Globus pallidus (tissue), 1 donor: ENCODE data around the gene CMSS1.
"Not testable (repeated sequence)": the region's sequence is repeated elsewhere in the genome, so short reads cannot be mapped to it uniquely, and the experiment has no call there.

Source experiments
- DNase-seq: peaks from one replicate; pipeline ENCODE4 v3.0.0-alpha.2; 2015; ENCODE audit warnings: low spot score

CMSS1 gene

DNA sequence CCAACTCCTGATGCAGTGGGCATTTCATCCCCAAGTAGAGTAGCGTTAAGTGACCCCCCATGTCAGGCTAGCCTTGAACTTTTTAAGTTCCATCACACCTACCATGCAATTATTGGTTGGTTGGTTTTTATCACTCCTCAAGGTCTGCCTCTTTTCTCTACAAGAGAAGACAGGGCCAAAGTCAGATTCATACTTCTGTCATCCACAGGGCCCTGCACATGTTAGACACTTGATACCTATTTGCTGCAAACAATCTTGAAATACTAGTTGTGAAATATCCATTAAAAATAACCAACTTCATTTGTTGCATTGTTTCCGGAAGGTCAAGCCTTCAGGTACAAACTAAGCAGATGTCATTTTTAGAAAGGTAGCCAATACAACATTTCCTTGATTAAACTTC lies 1.2 kb downstream of the CMSS1 start:
- DNase-seq = no peak

DNA sequence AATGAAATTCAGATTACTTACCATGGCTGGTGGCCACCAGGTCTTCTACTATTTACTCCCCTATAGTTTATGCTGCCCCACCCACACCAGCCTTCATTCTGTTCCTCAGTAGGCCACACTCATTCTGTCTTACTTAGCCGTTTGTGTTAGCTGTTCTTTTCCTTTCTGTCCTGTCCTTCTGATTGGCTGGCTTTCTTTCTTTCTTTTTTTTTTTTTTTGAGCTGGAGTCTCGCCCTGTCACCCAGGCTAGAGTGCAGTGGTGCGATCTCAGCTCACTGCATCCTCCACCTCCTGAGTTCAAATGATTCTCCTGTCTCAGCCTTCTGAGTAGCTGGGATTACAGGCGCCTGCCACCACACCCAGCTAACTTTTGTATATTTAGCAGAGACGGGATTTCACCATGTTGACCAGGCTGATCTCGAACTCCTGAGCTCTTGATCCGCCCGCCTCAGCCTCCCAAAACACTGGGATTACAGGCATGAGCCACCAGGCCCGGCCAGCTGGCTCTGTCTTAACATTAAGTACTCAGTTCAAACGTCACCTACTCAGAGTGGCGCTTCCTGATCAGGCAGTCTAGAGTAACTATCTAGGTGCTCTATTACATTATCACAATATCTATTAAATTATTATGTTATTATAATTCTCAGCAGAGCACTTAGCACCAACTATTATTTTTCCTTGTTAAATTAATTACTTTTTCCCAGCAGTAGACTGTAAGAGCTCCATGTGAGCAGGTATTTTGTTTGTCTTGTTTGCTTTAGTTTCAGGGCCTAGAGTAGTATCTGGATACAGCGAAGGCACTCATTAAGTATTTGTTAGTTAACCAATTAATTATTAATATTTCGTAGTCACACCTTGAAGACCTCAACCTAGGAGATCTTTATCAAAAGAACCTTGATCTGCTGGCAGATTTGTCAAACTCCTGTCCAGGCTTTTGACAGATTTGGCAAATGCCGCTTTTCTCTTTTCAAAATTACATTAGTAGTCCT lies 6.4 kb downstream of the CMSS1 start:
- no peak for DNase-seq

DNA sequence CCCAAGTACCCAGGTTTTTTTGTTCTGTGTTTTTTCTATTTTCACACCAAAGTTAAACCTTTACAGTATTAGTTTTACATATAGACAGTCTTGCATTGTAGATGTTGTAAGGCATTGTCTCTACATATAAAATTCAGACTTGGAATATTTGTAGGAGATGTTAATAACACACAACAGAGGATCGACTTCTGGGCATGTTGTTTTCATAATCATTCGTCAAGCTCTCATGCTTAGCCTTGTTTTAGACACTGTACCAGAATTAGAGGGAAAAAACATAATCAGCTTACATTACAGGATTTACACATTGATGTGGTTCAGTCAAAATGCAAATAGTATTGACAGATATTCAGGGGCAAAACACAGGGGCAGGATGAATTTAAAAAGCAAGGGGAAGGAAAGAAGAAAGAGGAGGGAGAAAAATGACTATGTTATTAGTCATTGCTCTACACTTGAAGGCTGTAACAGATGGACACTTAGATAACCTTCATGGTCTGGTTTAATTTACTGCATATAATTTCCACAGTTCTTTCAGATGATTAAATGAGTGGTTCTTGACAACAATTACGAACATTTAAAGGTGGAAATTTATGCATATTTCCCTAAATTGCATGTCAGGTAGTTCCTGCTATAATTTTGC lies 7.5 kb downstream of the CMSS1 start:
- no peak for DNase-seq

DNA sequence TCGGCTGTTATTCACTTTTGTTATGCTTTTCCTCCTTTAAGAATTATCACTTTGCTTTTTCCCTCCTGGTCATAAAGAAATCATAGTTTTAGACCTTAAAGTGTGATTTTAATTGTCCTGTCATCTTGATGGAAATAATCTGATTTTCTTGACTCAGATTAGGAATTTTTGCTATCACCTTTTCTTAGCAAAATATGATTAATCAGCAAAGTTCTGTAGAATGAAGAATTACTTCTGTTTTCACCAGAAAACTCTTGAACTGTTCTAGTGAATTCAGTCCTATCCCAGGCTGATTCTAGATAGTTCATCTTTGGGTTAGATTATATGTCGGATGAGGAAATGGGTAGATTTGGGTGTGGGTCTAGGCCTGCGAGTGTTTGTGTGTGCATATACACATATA lies 12.2 kb downstream of the CMSS1 start:
- DNase-seq = no peak

DNA sequence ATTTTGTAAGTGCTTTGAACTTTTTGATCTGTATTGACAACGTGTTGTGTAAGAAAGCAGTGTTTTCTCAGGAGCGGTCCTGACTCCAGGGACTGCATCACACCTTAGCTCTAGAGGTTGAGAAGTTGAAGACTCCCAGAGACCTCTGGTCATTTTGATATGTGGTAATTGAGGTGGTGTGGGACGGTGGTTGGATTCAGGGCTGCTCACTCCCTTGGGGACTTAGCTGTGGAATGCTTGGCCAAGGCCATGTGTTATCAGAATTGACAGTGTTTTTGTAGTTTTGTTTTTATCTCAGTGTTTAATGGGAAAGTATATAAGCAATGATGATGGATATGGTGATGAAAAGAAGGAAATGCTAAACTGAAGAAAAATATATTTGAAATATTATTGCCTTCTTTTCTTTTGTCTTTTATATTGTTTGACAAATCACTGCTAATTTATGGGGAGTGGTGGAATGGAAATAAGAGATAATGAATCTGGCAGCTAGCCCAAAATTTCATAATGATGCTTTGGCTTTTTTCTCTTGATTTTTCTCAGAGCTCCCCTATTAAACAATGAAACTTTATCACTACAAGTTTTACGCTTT lies 16.0 kb downstream of the CMSS1 start:
- DNase-seq = no peak

DNA sequence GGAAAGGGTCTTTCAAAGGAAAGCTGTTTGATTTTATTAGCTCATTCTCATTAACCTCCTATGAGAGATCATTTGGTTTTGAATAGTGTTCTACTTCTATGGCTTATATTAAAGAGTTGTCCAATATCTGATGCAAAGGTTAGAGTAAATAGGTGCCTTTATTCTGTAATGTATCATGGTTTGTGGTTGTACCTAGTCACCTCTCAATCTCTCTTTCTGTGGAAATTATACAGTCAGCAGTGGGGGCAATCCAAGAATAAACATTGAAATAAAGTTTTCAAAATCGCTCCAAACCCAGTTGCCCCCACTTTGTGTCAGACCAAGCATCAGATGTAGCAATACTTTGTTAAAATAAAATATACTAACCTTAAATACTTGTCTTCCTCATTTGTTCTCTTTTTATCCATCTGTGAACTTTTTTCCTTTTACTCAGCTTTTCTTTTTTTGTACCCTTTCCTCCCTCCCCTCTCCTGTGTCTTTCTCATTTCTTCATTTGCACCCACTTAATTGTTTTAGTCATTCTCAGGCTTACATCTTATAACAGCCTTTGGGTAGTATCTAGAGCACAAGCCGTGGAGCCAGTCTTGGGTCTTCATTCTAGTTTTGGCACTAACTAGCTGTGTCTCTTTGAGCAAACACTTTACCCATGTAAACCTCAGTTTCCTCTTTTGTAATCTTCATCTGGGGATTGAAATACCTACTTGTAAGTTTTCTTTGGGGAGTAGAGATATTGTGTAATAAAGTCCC lies 16.7 kb downstream of the CMSS1 start:
- DNase-seq = no peak

DNA sequence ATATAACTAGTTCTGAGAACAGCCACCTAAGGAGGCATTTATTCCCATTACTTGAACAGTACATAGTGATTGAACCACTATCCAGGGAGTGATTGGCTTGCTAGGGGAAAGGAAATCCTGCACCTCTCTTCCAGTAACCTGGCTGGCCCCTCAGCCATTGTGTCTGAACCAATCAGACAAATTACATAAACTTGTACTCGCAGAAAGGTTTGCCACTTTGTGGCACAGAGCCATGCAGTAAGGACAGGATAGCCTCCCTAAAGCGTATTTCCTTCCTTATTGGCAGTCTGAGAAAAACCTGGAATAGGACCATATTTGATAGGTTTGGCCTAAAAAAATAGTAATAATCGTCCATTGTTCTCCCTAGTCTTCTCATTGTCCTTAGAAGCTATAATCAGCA lies 19.0 kb downstream of the CMSS1 start:
- no peak for DNase-seq

DNA sequence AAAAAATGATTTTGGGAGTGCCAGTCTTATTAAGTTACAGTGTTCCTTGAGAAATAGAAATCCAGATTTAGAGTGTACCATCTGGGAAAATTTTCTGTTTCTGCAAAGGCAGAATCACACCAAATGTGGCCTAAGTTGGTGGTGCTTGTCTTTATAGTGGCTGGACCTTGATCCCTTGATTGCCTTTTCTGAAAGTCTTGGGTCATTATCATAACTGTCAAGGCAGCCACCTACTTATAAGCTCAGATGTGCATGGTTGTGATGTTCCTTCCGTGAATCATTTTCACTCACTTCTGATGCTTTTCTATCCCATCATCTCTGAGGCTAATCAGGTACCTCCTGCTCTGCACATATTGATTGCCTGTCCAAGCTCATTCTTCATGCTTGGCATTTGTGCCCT lies 20.1 kb downstream of the CMSS1 start:
- no peak for DNase-seq

DNA sequence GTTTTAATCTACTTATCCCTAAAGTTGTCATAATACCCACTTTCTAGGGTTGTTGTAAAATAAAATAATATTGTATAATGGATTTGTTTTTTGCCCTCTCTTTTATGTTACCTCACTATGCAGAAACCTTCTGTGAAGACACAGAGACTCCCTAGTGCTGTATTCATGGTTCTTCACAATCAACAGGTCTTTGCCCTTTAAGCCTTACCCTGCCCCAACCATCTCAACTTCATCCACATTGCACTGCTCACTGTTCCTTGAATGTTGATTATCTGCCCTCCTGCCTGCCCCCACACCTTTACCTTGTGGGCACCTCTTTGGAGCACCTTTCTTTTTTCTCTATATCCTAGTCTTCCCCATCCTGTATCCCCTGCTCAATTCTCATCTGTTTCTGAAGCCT lies 21.1 kb downstream of the CMSS1 start:
- DNase-seq = no peak

DNA sequence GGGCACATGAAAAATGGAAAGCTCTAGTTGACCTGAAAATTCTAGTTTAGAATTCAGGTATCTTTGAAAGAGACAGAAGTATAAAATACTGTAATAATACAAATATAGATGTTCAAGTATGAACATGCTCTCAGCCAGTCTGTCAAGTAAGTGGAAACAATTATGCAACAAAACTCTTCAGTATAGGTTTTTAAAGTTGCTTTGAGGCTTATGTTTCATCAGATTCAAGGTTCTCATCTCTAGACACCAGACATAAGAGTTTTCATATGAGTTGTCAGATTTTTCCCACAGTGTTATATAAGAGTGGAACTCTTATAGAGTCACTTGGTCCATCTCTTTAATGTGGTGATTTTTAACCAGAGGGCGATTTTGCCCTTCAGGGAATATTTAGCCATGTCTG lies 22.0 kb downstream of the CMSS1 start:
- no peak for DNase-seq

DNA sequence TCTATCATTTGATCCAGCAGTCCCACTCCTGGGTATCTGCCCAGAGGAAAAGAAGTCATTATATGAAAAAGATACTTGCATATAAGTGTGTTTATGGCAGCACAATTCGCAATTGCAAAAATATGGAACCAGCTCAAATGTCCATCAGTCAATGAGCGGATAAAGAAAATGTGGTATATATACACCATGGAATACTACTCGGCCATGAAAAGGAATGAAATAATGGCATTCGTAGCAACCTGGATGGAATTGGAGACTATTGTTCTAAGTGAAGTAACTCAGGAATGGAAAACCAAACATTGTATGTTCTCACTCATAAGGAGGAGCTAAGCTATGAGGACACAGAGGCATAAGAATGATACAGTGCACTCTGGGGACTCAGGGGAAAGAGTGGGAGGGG lies 24.3 kb downstream of the CMSS1 start:
- not testable (repeated sequence) for DNase-seq

DNA sequence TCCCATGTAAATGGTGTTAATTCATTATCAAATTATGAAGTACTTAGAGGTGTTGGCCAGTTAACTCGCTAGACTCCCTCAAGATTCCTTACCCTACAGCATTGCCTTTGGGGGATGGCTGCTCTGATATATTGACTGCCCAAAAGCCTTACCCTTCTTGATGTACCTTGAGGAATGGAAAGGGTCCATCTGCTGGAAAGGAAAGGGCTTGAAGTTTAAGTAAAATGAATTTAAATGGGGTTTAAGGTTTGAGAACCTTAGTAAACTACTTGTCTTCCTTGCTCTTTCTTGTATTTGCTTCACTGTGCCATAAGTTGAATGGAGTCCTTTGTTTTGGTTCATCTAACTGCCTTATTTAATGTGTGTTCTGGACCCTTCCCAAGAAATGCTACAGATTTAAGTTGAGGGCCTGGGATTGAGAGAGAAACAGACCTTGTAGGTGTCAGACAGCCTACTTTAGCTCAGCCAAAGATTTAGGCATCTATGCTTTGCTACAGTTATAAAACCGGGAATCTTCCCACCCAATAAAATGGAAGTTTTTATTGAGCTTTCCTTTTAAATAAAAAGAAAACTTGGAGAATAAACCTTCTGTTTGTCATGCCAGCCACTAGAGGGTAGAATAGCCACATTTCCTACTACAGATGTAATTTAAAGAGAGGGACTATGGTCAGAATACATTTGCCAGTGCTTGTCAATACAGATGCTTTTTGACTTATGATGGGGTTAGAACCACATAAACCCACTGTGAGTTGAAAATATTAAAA lies 25.3 kb downstream of the CMSS1 start:
- DNase-seq = peak; percentile 49

DNA sequence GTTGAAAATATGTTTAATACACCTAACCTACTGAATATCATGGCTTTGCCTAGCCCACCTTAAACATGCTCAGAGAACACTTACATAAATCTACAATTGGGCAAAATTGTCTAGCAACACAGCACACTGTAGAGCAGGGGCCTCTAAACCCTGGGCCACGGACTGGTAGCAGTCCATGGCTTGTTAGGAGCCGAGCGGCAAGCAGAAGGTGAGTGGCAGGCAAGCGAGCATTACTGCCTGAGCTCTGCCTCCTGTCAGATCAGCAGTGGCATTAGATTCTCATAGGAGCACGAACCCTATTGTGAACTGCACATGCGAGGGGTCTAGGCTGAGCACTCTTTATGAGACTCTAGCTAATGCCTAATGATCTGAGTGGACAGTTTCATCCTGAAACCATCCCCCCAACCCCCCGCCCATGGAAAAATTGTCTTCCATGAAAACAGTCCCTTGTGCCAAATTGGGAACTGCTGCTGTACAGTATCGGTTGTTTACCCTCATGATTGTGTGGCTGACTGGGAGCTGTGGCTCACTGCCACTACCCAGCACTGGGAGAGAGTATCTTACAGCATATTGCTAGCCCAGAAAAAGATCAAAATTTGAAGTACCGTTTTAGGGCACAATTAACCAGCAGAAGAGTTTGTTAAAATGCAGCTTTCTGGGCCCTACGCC lies 26.1 kb downstream of the CMSS1 start:
- no peak for DNase-seq

DNA sequence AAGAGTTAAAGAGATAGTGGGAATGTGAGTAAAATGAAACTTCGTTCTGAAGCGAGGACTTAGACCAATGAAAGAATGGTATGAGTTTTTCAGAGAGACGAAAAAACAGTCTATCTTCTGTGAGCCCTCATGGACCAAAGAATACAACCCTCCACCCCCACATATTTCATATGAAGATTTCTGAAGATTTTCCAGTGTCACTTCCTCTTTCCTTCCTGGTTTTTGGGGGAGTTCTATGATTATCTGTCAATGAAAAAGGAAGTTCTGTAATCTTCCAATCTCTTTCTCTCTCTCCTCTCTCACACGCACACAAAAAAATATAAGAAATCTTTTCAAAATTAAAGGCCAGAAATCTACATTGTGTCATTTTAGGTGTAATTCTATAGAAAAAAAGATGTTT lies 27.7 kb downstream of the CMSS1 start:
- no peak for DNase-seq

DNA sequence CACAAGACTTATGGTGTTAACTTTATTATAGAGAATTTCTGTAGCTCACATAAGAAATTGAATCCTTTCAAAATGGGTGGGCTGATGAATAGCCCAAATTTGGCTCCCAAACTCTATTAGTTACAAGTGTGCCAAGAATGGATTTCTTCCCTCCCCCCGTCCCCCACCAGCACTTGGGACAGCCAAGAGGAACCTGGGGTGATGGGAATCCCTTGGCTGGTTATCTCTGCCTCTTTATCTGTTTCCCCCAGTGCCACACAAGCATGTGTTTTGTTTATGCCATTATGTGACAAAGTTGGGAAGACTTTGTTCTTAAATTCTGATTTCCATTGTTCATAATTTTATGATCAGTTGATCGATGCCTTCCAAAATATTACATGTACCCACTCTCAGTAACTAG lies 28.3 kb downstream of the CMSS1 start:
- DNase-seq = no peak

DNA sequence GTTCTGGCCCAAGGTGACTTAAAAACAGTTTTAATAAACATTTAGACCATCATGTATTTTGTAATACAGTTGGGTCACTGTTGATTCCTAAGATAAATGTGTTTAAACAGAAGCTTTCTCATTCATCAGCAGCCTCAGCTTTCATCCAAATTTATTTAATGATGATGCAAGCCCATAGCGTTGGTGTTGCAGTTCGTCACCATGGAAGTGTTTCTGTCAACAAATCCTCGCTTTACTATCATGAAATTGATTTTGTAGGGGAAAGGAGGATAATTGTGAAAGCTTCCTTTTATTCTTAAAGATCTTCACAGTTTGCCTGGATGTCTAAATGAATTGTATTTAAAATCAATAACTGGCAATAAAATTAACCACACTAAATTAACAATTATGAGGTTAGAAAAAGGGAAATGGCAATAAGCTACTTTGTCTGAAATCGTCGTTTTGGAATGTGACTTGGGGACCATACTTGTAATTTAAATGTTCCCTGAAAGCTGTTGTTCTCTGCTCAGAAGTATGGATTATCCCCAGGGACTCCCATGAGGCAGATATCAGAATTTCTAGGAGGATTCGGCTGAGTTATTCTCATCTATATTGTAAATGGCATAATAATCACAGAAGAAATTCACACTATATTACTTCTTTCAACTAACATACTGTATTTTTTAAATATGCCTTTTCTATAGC lies 29.0 kb downstream of the CMSS1 start:
- no peak for DNase-seq

DNA sequence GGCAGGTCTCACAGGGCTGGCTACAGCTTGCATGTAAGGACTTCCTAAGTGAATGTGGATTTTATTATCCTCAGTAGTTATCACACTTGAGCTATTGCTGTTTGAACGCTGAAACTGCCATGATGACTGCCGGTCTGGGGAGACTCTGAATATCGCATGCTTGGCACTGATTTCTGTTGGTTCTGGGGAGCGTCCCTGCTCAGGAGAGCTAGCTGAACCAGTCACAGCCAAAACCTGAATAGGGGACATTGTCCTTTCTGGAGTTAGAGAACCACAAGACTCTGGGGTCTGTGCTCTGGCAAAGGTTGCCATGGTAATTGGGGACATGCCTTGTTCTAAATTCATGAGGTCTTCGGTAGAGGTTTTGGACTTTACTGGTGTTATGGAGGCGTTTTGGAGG lies 30.8 kb downstream of the CMSS1 start:
- DNase-seq = no peak

DNA sequence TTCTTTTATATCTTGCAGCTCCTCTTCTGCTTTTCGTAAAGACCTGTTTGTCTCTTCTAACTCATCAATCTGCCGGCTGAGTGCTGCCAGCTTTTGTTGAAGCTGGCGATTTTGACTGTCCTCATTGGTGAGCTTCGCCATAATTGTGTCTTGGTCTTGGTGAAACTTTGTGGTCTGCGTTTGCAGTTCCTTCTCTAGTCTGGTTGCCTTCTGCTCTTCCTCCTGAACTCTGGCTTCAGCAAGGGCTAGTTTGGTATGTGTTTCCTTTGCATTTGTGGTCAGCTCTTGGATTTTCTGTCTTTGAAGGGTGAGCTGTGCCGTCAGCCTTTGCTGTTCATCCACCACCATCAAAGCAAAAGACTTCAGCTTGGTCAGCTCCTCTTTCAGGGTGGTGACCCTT lies 32.9 kb downstream of the CMSS1 start:
- DNase-seq = peak; percentile 12

DNA sequence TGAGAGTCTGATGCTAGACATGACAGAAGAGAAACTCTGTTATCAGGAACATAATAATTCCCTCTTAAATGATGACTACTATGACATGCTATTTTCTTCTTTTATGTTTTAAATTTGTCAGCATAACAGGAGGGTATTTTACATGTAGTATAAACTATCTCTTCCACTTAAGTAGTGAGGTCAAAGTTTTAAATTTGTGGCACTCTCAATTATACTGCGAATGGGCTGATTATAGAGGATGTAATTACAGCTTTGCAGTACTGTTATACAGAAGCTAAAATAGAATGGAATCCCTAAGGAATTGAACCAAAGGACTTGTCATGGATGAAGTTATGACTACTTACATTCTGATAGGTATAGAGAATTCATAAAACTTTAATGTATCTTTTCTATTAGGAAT lies 34.3 kb downstream of the CMSS1 start:
- DNase-seq = no peak

DNA sequence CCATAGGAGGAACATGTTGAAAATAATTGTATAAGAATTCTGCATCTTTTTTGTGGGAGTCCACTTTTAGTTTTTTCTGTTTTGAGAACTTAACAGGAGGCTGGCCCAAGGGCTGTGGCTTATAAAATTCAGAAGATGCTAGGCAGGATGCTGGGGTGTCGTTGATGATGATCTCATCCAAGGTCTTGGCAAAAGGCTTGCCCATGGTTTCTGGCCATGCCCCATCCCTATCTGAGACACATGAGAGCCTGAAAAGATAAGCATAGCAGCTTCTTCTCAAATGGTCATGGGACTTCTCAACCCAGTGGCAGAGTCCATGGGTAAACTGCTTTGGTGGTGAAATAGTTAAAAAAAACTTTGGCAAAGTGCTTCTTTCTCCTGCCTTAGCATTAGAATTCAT lies 35.2 kb downstream of the CMSS1 start:
- no peak for DNase-seq
